CD4-positive, alpha-beta T cell treated with Interleukin-17A for 4 hours (primary cell): ENCODE measurements around the gene DIPK1B.
"Not testable (repeated sequence)": the region's sequence is repeated elsewhere in the genome, so short reads cannot be mapped to it uniquely, and the experiment has no call there.

ENCODE experiments used
- DNase-seq: peaks from one replicate; pipeline ENCODE4 v3.0.0-alpha.2; 2020; ENCODE audit warnings: mixed read lengths

The DIPK1B gene

DNA sequence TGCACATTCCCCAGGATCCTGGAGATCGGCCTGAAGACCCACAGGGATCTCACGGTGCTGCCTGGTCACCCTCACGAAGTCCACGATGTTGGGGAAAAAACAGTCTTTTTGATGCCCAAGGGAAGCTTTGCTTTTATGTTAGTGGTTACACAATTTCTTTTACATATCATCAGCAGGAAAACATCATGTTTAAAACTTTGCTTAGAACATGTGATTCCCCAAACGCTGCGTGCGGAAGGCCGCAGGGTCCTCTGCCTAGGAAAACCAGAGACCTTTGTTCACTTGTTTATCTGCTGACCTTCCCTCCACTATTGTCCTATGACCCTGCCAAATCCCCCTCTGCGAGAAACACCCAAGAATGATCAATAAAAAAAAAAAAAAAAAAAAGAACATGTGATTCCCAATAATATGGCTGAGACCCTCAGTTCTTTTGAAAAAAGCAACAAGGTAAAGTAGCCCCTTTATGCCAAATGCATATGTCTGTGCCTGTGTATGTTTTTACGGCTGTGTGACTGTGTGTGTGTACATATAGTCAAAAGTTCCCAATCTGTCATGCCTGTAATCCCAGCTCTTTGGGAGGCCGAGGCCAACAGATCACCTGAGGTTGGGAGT, 13.6 kb upstream of the DIPK1B start:
- no peak for DNase-seq

DNA sequence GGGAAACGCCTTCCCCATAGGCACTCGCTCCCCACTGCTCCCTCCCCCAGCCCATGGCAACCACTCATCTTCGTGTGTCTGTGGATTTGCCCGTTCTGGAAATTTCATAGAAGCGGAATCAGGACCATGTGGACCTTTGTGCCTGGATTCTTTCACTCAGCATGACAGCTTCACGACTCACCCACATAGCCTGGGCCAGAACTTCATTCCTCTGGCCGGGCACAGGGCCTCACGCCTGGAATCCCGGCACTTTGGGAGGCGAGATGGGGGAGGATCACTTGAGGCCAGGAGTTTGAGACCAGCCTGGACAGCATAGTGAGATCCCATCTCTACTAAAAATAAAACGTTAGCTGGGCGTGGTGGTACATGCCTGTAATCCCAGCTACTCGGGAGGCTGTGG, 12.1 kb upstream of the DIPK1B start:
- no peak for DNase-seq

DNA sequence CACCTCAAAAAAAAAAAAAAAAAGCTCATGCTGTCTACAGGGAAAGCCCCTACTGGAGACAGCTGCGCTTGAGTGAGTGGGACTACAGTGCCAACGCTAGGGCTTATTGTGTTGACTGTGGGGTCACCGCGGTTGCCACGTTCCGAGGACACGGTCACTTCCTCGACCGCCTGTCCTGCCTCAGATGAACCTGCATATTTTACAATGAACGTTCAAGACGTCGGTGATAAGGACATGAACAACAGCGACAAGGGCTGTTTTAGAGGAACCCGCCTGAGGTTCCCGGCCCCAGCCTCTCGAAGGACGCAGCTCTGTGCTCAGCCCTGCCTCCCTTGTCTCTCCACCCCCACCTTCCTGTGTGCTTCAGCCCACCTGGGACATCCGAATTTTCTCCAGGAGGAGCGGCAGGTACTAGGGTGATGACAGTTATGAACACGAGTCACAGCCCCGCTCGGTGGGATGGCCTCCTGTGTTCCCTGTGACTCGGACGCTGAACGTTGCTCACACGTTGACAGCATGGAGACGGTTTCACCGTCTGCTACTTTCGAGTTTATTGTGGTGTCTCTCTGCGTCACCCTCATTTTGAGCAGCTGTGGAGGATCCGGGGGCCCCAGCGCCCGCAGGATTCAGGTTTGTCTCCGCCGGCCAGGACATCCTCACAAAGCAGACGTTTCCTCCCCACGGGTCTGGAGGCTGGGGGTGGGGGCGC, 11.3 kb upstream of the DIPK1B start:
- peak; percentile 40 for DNase-seq

DNA sequence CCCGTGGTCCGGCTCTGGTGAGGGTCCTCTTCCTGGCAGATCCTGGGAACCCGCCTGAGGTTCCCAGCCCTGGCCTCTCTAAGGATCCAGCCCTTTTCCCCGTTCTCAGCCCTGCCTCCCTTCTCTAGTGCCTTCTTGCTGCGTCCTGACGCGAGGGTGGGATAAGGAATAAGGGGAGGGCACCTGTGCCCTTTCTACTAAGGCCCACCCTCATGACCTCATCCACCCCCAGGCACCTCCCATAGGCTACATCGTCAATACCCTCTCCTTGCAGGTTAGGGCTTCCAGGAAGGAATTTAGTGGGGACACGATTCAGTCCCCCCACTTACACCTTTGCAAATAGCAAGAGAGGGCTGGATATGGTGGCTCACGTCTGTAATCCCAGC, 10.7 kb upstream of the DIPK1B start:
- DNase-seq = no peak

GRCh38 chr9:136703276-136703860, 9.0 kb upstream of the DIPK1B start:
- DNase-seq = no peak

DNA sequence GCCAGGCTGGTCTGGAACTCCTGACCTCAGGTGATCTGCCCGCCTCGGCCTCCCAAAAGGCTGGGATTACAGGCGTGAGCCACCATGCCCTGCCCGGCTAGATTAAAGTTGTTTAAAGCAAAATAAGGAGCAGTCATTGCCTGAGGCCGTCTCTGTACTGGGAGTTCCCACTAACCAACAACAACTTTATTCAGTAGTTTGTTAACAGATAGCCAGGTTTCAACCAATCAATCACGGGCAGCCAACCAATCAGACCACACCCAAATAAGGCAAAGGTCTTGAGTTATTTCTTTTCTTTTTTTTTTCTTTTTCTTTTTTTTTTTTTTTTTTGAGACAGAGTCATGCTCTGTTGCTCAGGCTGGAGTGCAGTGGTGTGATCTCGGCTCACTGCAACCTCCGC, 7.6 kb upstream of the DIPK1B start:
- not testable (repeated sequence) for DNase-seq

GRCh38 chr9:136705564-136705963, 6.8 kb upstream of the DIPK1B start:
- no peak for DNase-seq

GRCh38 chr9:136707011-136707410, 5.4 kb upstream of the DIPK1B start:
- DNase-seq = no peak

- DNase-seq = no peak
Observed at GRCh38 chr9:136707849-136708517, 4.4 kb upstream of the DIPK1B start.

GRCh38 chr9:136709454-136710109, 2.8 kb upstream of the DIPK1B start:
- no peak for DNase-seq

DNA sequence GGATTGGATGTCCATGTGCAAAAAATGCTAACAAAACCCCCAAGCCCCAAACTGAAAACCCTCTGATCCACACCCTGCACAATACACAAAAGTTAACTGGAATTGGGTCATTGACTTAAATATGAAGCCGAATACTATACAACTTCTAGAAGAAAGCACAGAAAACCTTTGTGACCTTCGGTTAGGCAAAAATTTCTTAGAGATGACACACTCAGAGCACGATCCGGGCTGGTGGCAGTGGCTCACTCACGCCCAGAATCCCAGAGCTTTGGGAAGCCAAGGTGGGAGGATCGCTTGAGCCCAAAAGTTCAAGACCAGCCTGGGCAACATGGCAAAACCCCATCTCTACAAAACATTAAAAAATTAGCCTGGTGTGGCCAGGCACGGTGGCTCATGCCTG, 1.8 kb upstream of the DIPK1B start:
- DNase-seq = no peak

DNA sequence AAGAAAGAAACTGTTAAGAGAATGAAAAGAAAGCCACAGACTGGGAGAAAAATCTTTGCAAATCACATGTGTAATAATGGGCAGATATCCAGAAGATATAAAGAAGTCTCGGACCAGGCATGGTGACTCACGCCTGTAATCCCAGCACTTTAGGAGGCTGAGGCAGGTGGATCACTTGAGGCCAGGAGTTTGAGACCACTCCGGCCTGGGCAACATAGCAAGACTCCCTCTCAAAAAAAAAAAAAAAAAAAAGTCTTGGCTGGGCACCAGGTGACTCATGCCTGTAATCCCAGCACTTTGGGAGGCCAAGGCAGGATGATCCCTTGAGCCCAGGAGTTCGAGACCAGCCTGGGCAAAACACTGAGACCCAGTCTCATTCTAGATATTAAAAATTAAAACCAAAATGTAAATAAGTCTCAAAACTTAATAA, 1.1 kb upstream of the DIPK1B start:
- not testable (repeated sequence) for DNase-seq

DNA sequence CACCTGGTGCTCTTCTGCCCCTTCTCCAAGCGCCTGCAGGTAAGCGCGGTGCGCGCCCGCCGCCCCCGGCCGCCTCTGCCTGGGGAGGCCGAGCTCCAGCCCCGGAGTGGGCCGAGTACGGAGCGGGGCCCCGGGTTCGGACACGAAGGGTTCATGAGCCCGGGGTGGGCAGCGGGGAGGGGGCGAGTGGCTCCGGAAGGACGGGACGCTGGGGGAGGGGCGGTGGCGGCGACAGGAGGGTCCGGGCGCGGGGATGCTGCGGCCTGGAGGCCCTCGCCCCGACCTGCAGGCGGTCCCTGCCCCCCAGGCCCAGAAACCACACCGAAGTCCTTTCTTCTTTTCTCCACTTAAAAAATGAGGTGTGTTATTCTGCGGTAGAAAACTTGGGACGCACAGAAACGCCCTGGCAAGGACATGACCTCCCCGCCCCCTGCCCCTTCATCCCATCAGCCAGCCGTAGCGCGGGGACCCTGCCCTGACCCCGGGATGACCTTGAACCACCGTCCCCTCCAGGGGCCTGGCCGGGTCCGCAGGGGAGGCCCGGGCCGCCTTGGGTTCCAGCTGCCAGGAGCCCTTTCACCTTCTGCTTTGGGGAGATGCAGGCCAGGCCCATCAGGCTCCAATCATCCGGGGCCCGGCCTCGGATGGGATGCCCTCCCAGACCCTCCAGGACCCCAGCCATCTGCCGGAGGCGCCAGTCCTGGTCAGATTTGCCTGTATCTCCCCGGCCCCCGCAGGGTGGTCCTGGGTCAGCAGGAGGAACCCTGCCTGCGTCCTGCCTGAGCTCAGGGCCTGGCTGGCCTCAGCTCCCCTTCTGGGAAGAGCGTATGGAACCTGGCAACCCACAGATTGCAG, 545 bp downstream of the DIPK1B start:
- DNase-seq = no peak

GRCh38 chr9:136713550-136713949, 1.2 kb downstream of the DIPK1B start:
- DNase-seq = no peak

DNA sequence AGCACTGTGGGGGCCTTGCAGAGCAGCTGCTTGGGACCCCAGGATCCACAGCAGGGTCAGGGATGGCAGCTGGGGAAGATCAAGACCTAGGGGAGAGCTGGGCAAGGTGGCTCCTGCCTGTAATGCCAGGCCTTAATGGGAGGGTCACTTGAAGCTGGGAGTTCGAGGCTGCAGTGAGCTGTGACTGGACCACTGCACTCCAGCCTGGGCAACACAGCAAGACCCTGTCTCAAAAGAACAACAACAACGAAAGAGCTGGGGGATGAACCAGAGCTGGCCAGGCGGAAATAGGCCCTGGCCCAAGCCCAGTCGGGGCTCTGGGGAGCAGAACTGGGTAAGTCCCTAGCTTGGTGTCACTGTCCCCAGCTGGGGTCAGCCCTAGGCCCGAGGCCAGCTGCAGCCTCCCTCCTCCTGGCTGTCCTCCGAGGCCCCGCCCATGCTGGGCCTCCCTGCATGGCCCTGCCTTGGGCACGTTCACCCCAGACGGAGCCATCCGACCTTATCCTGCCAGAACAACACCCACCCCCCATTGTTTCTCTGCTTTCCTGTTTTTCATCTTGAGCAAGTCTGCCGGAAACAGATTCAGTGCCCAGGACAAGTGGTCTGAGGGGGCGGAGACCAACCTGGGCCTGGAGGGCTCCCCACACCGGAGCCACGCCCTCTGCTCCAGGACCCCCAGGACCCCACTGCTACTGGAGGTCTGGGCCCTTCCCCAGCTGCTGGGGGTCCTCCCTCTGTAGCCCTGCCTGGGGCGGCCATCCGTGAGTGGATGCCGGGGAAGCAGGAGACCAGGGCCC, 1.9 kb downstream of the DIPK1B start:
- DNase-seq = no peak

DNA sequence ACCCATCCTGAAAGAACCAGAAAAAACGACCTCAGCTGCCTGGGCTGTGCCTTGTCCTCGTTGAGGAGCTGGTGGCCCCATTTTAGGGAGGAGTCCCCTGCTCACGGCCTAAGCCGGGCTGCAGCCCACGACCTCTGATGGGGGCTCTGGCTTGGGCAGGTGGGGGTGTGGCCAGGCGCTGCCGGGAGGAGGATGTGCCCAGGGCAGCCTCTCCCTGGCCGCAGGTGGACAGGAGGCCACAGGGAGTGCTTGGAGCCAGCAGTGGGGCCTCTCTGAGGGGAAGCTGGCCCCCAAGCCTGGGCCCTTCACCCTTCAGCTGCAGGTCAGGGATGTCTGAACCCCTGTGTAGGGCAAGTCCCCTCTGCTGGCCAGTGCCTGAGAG, 2.5 kb downstream of the DIPK1B start:
- no peak for DNase-seq

GRCh38 chr9:136717399-136717798, 5.0 kb downstream of the DIPK1B start:
- DNase-seq = no peak

- no peak for DNase-seq
Observed at GRCh38 chr9:136718345-136719194, 6.2 kb downstream of the DIPK1B start.

- peak; percentile 13 for DNase-seq
Observed at GRCh38 chr9:136719195-136719880, 7.0 kb downstream of the DIPK1B start.
